Transverse colon (tissue), 4 donors: ENCODE results near the gene HIPK3. TPM values are rescaled to one million over a fixed set of nuclear protein-coding genes. Genes with fewer than 3 reads are reported as not detected.

Experiments
- DNase-seq: peaks from one replicate; pipeline ENCODE4 v3.0.0-alpha.2; 2019
- H3K27ac ChIP-seq, 4 donors: fragments of 200-600 bp; sonication (generic); 2 replicates each; pipeline ENCODE4 v1.5.1; 2016 to 2018; ENCODE audit warnings: inconsistent platforms in 4 of 4
- H3K27me3 ChIP-seq: fragments of 200-600 bp; sonication (generic); 2 replicates; pipeline ENCODE4 v1.5.1; 2017; ENCODE audit warnings: inconsistent platforms
- H3K36me3 ChIP-seq, 4 donors: fragments of 200-600 bp; sonication (generic); 2 replicates each; pipeline ENCODE4 v1.5.1; 2017 to 2019; ENCODE audit warnings: inconsistent platforms in 4 of 4
- H3K4me1 ChIP-seq, 4 donors: fragments of 200-600 bp; sonication (generic); 2 replicates each; pipeline ENCODE4 v1.5.1; 2017 to 2020; ENCODE audit warnings: inconsistent platforms in 4 of 4
- H3K4me3 ChIP-seq, 4 donors: fragments of 200-600 bp; sonication (generic); 1 replicate in 1 of 4; 2 replicates in 3 of 4; pipeline versions ENCODE4 v1.5.1 to v1.6.1; 2017 to 2019; ENCODE audit warnings: inconsistent platforms in 4 of 4
- H3K9me3 ChIP-seq, 2 donors: fragments of 200-600 bp; sonication (generic); 2 replicates each; pipeline ENCODE4 v1.5.1; 2017 to 2019; ENCODE audit warnings: inconsistent platforms in 2 of 2
- CTCF ChIP-seq, 5 experiments: fragments of 200-600 bp in 3 of 5; fragments of 450-650 bp in 2 of 5; sonication (generic) in 3 of 5; IDR thresholded peaks; 1 replicate in 2 of 5; 2 replicates in 3 of 5; pipeline ENCODE4 v1.5.1; 2016 to 2017; ENCODE audit warnings: antibody characterized with exemption in 5 of 5, inconsistent platforms in 3 of 5, mild to moderate bottlenecking in 2 of 5, moderate library complexity in 1 of 5
- EP300 ChIP-seq: sonication (generic); formaldehyde crosslinking; IDR thresholded peaks from one replicate; pipeline ENCODE4 v1.6.1; 2017; ENCODE audit warnings: antibody characterized with exemption, low read depth
- POLR2A ChIP-seq: fragments of 450-650 bp; IDR thresholded peaks from one replicate; pipeline ENCODE4 v1.6.1; 2016; ENCODE audit warnings: antibody characterized with exemption, mild to moderate bottlenecking, moderate library complexity
- POLR2AphosphoS5 ChIP-seq, 3 donors: sonication (generic); formaldehyde crosslinking; IDR thresholded peaks; one replicate each; pipeline ENCODE4 v1.6.1; 2016; ENCODE audit warnings: antibody characterized with exemption in 3 of 3
- WGBS, 2 donors: methylation state at CpG; one replicate each; pipeline ENCODE4 v1.1.5; 2018; ENCODE audit warnings: low coverage in 1 of 2; 5-methylcytosine and 5-hydroxymethylcytosine counted together
- in situ Hi-C, 4 donors: fragments of 200-750 bp; cut with MboI; loops; one replicate each; pipeline versions ENCODE4 v1.15.0 to v1.15.1; 2017; ENCODE audit warnings: low sequenced_read_pairs in 3 of 4, low pct_ligation_motif_present in 1 of 4, low pct_unique_long_range_greater_than_20kb in 1 of 4
- intact Hi-C: fragments of 100-400 bp; cut with DNase I; formaldehyde crosslinking; loops from one replicate; pipeline ENCODE4 v1.15.1; 2023; ENCODE audit warnings: low total_unique reads
- total RNA-seq, 4 donors: library from RNA; depleted of rRNA; stranded (reverse); fragments of >200 nt; gene quantifications; one replicate each; pipeline ENCODE4 v1.1.0, GENCODE V29; 2016

The HIPK3 gene
- total RNA-seq, 4 donors from 2014 or later: 67.0 to 121 (median 86.8) TPM

- H3K27ac ChIP-seq: no peak overlapping the region
- 60 to 67% methylated on average over 3 of the region's 3 CpGs for WGBS, 2 donors
- H3K4me3 ChIP-seq: no peak overlapping the region
- TF ChIP-seq CTCF (IDR thresholded peaks at IDR 0.05) (no peak), POLR2A (no peak), EP300 (no peak), POLR2AphosphoS5 (IDR thresholded peaks at IDR 0.05) (no peak)
- DNase-seq: no peak
- no peaks in the 10 kb centered on the region for H3K4me1 ChIP-seq
- intact Hi-C loops (no loop called here), in situ Hi-C loops (no loop called here)
- H3K36me3 ChIP-seq: no peaks in the 10 kb centered on the region
- H3K27me3 ChIP-seq: no peaks in the 10 kb centered on the region
- H3K9me3 ChIP-seq: peaks cover 3 to 11% of the 10 kb centered on the region in 2 donors
Measured at GRCh38 chr11:33387581-33387980, 130.4 kb downstream of the HIPK3 start.

DNA sequence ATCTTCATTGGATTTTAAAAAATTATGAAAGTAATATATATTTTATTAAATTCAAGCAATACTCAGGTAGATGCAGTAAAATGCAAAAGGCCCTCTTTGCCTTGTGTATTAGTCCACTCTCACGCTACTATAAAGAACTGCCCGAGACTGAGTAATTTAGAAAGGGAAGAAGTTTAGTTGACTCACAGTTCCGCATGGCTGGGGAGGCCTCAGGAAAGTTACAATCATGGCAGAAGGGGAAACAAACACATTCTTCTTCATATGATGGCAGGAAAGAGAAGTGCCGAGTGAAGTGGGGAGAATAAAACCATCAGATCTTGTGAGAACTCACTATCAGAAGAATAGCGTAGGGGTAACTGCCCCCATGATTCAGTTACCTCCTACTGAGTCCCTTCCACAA is 130.8 kb downstream of the HIPK3 start:
- Histone ChIP-seq H3K27me3 (no peaks in the 10 kb centered on the region), H3K36me3 (no peaks in the 10 kb centered on the region), H3K27ac (no peak overlapping the region), H3K9me3 (peaks cover 3 to 11% of the 10 kb centered on the region in 2 donors), H3K4me3 (no peak overlapping the region), H3K4me1 (no peaks in the 10 kb centered on the region)
- DNase-seq: no peak
- WGBS, 2 donors: 78 to 85% methylated on average over 4 to 5 of the region's 5 CpGs
- TF ChIP-seq EP300 (no peak), CTCF (IDR thresholded peaks at IDR 0.05) (no peak), POLR2AphosphoS5 (IDR thresholded peaks at IDR 0.05) (no peak), POLR2A (no peak)
- in situ Hi-C loops (no loop called here), intact Hi-C loops (no loop called here)

DNA sequence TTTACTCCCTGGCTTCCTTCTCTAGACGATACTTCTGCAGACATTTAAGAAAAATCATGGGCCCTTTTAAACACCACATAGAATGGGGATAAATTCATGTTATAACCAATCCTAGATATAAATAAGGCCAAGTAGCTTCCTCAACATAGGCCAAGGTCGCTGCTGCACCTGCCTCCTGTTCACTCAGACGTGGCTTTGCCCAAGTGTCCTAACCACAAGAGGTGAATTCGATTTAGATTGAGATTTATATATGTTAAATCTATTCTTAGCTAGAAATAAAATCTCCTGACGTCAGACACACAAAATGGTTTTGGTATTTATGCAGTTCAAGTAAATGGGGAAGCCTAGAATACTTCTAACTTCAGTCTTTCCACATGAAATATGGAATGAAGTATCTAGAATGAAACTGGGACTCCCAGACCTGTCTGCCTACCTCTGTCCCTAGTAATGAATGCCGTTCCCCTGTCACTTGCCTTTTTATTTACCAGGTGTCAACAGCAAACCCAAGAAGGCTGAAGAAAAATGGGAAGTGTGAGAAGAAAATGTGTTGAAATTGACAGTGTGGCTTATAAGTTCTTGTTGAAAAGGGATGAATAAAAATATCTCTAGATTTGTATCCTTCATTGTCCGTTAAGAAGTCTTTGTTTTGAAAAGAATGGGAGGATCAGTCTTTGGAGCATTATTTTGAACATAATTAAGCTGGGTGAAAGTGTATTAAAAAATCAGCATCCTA is 131.8 kb downstream of the HIPK3 start:
- in situ Hi-C loops (no loop called here), intact Hi-C loops (no loop called here)
- H3K4me3 ChIP-seq: no peak overlapping the region

DNA sequence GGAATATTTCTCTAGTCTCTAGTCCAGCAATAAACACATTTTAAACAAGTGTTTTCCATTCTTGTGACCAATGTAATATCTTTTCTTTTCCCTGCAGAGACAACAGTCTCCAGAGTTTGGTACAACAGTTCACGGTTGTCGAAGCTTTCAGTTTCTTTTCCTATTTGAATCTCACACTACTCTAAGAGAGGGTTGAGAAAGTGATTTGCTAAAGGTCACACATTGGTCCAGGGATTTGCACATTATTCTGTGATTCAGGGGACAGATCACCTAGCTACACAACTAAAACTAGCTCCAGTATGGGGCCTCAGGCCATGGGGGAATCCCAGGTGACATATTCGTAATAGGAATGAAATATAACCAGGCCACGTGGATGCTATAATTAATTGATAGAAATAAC is 132.5 kb downstream of the HIPK3 start:
- peaks cover 3 to 11% of the 10 kb centered on the region in 2 donors for H3K9me3 ChIP-seq
- WGBS, 2 donors: 58 to 66% methylated on average over 2 to 4 of the region's 4 CpGs
- H3K36me3 ChIP-seq: no peaks in the 10 kb centered on the region
- TF ChIP-seq POLR2A: no peak
- no peak for TF ChIP-seq EP300
- TF ChIP-seq CTCF (IDR thresholded peaks at IDR 0.05): no peak
- TF ChIP-seq POLR2AphosphoS5 (IDR thresholded peaks at IDR 0.05): no peak
- H3K27ac ChIP-seq: no peak overlapping the region
- DNase-seq: no peak
- in situ Hi-C loops: no loop called here
- H3K4me1 ChIP-seq: no peaks in the 10 kb centered on the region
- H3K4me3 ChIP-seq: no peak overlapping the region
- intact Hi-C loops: no loop called here
- H3K27me3 ChIP-seq: no peaks in the 10 kb centered on the region

More for the DNA sequence above, 131.8 kb downstream of the HIPK3 start:
- Histone ChIP-seq H3K4me1 (no peaks in the 10 kb centered on the region), H3K27me3 (no peaks in the 10 kb centered on the region), H3K9me3 (peaks cover 3 to 11% of the 10 kb centered on the region in 2 donors), H3K27ac (no peak overlapping the region), H3K36me3 (no peaks in the 10 kb centered on the region)
- TF ChIP-seq EP300: no peak
- no peak for TF ChIP-seq POLR2A
- no peak for TF ChIP-seq POLR2AphosphoS5 (IDR thresholded peaks at IDR 0.05)
- no peak for TF ChIP-seq CTCF (IDR thresholded peaks at IDR 0.05)
- WGBS, 2 donors: 65 to 79% methylated on average over 7 of the region's 7 CpGs
- DNase-seq: no peak
